OCI-LY1 (cell line): ENCODE results near the gene NTHL1.

ENCODE experiments used
- H2AFZ ChIP-seq: fragments of 200-600 bp; sonication (generic), shearing (Covaris generic); 2 replicates; pipeline ENCODE4 v1.6.0; 2014; ENCODE audit warnings: antibody characterized with exemption, mild to moderate bottlenecking, low read length
- H3F3A ChIP-seq: fragments of 200-600 bp; sonication (generic), shearing (Covaris generic); 2 replicates; pipeline ENCODE4 v1.6.0; 2014; ENCODE audit warnings: mild to moderate bottlenecking, antibody characterized with exemption, low read length, moderate library complexity; ENCODE audit not compliant: insufficient read depth
- H3K27ac ChIP-seq: fragments of 200-600 bp; sonication (generic); 2 replicates; pipeline ENCODE4 v1.5.1; 2014; ENCODE audit warnings: low read length, mixed run types, mild to moderate bottlenecking, low read depth; ENCODE audit not compliant: poor library complexity, severe bottlenecking
- H3K27me3 ChIP-seq: fragments of 200-600 bp; sonication (generic); 2 replicates; pipeline ENCODE4 v1.6.0; 2014; ENCODE audit warnings: antibody characterized with exemption, mild to moderate bottlenecking, low read length, moderate library complexity; ENCODE audit not compliant: insufficient read depth
- H3K36me3 ChIP-seq: fragments of 200-600 bp; sonication (generic); 2 replicates; pipeline ENCODE4 v1.6.1; 2014; ENCODE audit warnings: mild to moderate bottlenecking, antibody characterized with exemption, low read length, moderate library complexity, mixed read lengths; ENCODE audit not compliant: insufficient read depth
- H3K4me1 ChIP-seq: fragments of 200-600 bp; sonication (generic); 2 replicates; pipeline ENCODE4 v1.5.1; 2014; ENCODE audit warnings: mild to moderate bottlenecking, low read length, moderate library complexity; ENCODE audit not compliant: insufficient read depth, severe bottlenecking
- H3K4me2 ChIP-seq: fragments of 200-600 bp; sonication (generic), shearing (Covaris generic); 2 replicates; pipeline ENCODE4 v1.6.1; 2014; ENCODE audit warnings: low read length
- H3K4me3 ChIP-seq: fragments of 200-600 bp; sonication (generic); 2 replicates; pipeline ENCODE4 v1.5.1; 2014; ENCODE audit warnings: low read length, low read depth, mild to moderate bottlenecking, mixed read lengths; ENCODE audit not compliant: poor library complexity, severe bottlenecking
- H3K79me2 ChIP-seq: fragments of 200-600 bp; shearing (Covaris generic); 2 replicates; pipeline ENCODE4 v1.6.1; 2016; ENCODE audit warnings: mixed run types, low read length, mixed read lengths; ENCODE audit not compliant: insufficient read depth
- H3K9ac ChIP-seq: fragments of 200-600 bp; sonication (generic), shearing (Covaris generic); 2 replicates; pipeline ENCODE4 v1.6.1; 2014; ENCODE audit warnings: mild to moderate bottlenecking, low read length, mixed read lengths
- H3K9me2 ChIP-seq: fragments of 200-600 bp; sonication (generic), shearing (Covaris generic); 2 replicates; pipeline ENCODE4 v1.6.1; 2014; ENCODE audit warnings: low read depth, mild to moderate bottlenecking, low read length, mixed read lengths
- H3K9me3 ChIP-seq: fragments of 200-600 bp; shearing (Covaris generic); 2 replicates; pipeline ENCODE4 v1.6.1; 2014; ENCODE audit warnings: low read length, mixed read lengths
- H4K20me1 ChIP-seq: fragments of 200-600 bp; sonication (generic), shearing (Covaris generic); 2 replicates; pipeline ENCODE4 v1.6.0; 2016; ENCODE audit warnings: mild to moderate bottlenecking, low read length; ENCODE audit not compliant: insufficient read depth
- CTCF ChIP-seq: fragments of 200-600 bp; sonication (generic), shearing (Covaris generic); IDR thresholded peaks from 2 replicates; pipeline ENCODE4 v1.5.1; 2017; ENCODE audit warnings: mild to moderate bottlenecking, antibody characterized with exemption, low read length, moderate library complexity, mixed read lengths
- EZH2 ChIP-seq: fragments of 200-600 bp; sonication (generic), shearing (Covaris generic); IDR thresholded peaks from 2 replicates; pipeline ENCODE4 v1.8.0; 2017; ENCODE audit warnings: borderline replicate concordance, mixed run types, mild to moderate bottlenecking, antibody characterized with exemption, low read length, moderate library complexity, mixed read lengths

Gene NTHL1

GRCh38 chr16:2085669-2086068 is 38.0 kb upstream of the NTHL1 start:
- Histone ChIP-seq H3K79me2 (no peaks in the 10 kb centered on the region), H3K9me2 (no peaks in the 10 kb centered on the region), H3F3A (no peaks in the 10 kb centered on the region), H2AFZ (no peak overlapping the region), H3K9ac (no peak overlapping the region), H3K9me3 (no peaks in the 10 kb centered on the region), H3K4me3 (no peak overlapping the region), H3K27ac (no peak overlapping the region), H3K36me3 (peaks cover 52% of the 10 kb centered on the region), H3K4me1 (peaks cover 16% of the 10 kb centered on the region), H3K4me2 (no peak overlapping the region), H3K27me3 (no peaks in the 10 kb centered on the region), H4K20me1 (no peaks in the 10 kb centered on the region)
- TF ChIP-seq EZH2 (no peak), CTCF (no peak)

- Histone ChIP-seq H2AFZ (no peak overlapping the region), H3F3A (no peaks in the 10 kb centered on the region), H3K79me2 (no peaks in the 10 kb centered on the region), H3K9me3 (no peaks in the 10 kb centered on the region), H3K4me2 (no peak overlapping the region), H3K27ac (no peak overlapping the region), H3K9ac (no peak overlapping the region), H4K20me1 (no peaks in the 10 kb centered on the region), H3K36me3 (peaks cover 52% of the 10 kb centered on the region), H3K4me1 (peaks cover 13% of the 10 kb centered on the region), H3K4me3 (no peak overlapping the region), H3K27me3 (no peaks in the 10 kb centered on the region), H3K9me2 (no peaks in the 10 kb centered on the region)
- TF ChIP-seq EZH2 (no peak), CTCF (no peak)
Measured at GRCh38 chr16:2084895-2085625, 37.4 kb upstream of the NTHL1 start.

- Histone ChIP-seq H3K27ac (no peak overlapping the region), H4K20me1 (no peaks in the 10 kb centered on the region), H3K36me3 (peaks cover 46% of the 10 kb centered on the region), H3F3A (no peaks in the 10 kb centered on the region), H3K27me3 (no peaks in the 10 kb centered on the region), H3K79me2 (no peaks in the 10 kb centered on the region), H3K9ac (no peak overlapping the region), H3K4me1 (peaks cover 13% of the 10 kb centered on the region), H2AFZ (no peak overlapping the region), H3K4me2 (no peak overlapping the region), H3K9me3 (no peaks in the 10 kb centered on the region), H3K9me2 (no peaks in the 10 kb centered on the region), H3K4me3 (no peak overlapping the region)
- TF ChIP-seq EZH2 (no peak), CTCF (no peak)
Measured at GRCh38 chr16:2083876-2084780, 36.5 kb upstream of the NTHL1 start.
